Osteoblast (primary cell): ENCODE data around the gene UCMA. TPM values are rescaled to one million over a fixed set of nuclear protein-coding genes. Genes with fewer than 3 reads are reported as not detected.

Source experiments
- DNase-seq: peaks from one replicate; pipeline ENCODE4 v3.0.0; 2011; ENCODE audit warnings: low spot score, mixed read lengths; ENCODE audit not compliant: insufficient read length; ENCODE audit errors: missing footprints
- H2AFZ ChIP-seq: 2 replicates; pipeline ENCODE4 v1.6.0; 2011; ENCODE audit warnings: mild to moderate bottlenecking, low read length
- H3K27ac ChIP-seq: 2 replicates; pipeline ENCODE4 v1.5.1; 2011; ENCODE audit warnings: mild to moderate bottlenecking, low read depth, low read length, moderate library complexity
- H3K27me3 ChIP-seq: 2 replicates; pipeline ENCODE4 v1.6.0; 2012; ENCODE audit warnings: mild to moderate bottlenecking, control low read depth, inconsistent platforms, low read length, moderate library complexity; ENCODE audit not compliant: insufficient read depth
- H3K36me3 ChIP-seq: 2 replicates; pipeline ENCODE4 v1.5.1; 2011; ENCODE audit warnings: mild to moderate bottlenecking, low read length, control low read depth, moderate library complexity; ENCODE audit not compliant: insufficient read depth
- H3K4me1 ChIP-seq: 2 replicates; pipeline ENCODE4 v1.5.1; 2011; ENCODE audit warnings: mild to moderate bottlenecking, low read length, control low read depth, moderate library complexity; ENCODE audit not compliant: insufficient read depth
- H3K4me2 ChIP-seq: 2 replicates; pipeline ENCODE4 v1.6.0; 2011; ENCODE audit warnings: mild to moderate bottlenecking, low read length; ENCODE audit not compliant: insufficient read depth
- H3K4me3 ChIP-seq: fragments of 200-600 bp; sonication (generic); 3 replicates; pipeline ENCODE4 v1.5.1; 2012; ENCODE audit warnings: mild to moderate bottlenecking, low read length, inconsistent platforms; ENCODE audit not compliant: insufficient read depth
- H3K79me2 ChIP-seq: 2 replicates; pipeline ENCODE4 v1.6.0; 2012; ENCODE audit warnings: mild to moderate bottlenecking, low read length, control low read depth, inconsistent platforms; ENCODE audit not compliant: insufficient read depth
- H3K9me3 ChIP-seq: 2 replicates; pipeline ENCODE4 v1.5.1; 2011; ENCODE audit warnings: low read depth, low read length, control low read depth
- H4K20me1 ChIP-seq: 2 replicates; pipeline ENCODE4 v1.6.0; 2012; ENCODE audit warnings: mild to moderate bottlenecking, low read length, control low read depth; ENCODE audit not compliant: insufficient read depth
- CTCF ChIP-seq: IDR thresholded peaks from 2 replicates; pipeline ENCODE4 v1.5.1; 2011; ENCODE audit warnings: mild to moderate bottlenecking, low read depth, low read length, moderate library complexity; ENCODE audit errors: extremely low read depth
- total RNA-seq: library from RNA; depleted of rRNA; stranded (reverse); fragments of >200 nt; gene quantifications from 2 replicates; pipeline ENCODE4 v1.2.3, GENCODE V29; 2012

The UCMA gene
- total RNA-seq, 1 donor = not detected

- peaks cover 5% of the 10 kb centered on the region for H3K4me1 ChIP-seq
- no peak overlapping the region for H3K27ac ChIP-seq
- H3K4me3 ChIP-seq = no peak overlapping the region
- no peaks in the 10 kb centered on the region for H3K9me3 ChIP-seq
- H3K79me2 ChIP-seq = no peaks in the 10 kb centered on the region
- DNase-seq = peak; percentile 82
- TF ChIP-seq CTCF = no peak
- H4K20me1 ChIP-seq = no peaks in the 10 kb centered on the region
- H3K27me3 ChIP-seq = no peaks in the 10 kb centered on the region
- no peak overlapping the region for H3K4me2 ChIP-seq
- H2AFZ ChIP-seq = peak overlapping the region; percentile 48
- peaks cover 10% of the 10 kb centered on the region for H3K36me3 ChIP-seq
Measured at GRCh38 chr10:13189961-13190360, 44.2 kb downstream of the UCMA start.

DNA sequence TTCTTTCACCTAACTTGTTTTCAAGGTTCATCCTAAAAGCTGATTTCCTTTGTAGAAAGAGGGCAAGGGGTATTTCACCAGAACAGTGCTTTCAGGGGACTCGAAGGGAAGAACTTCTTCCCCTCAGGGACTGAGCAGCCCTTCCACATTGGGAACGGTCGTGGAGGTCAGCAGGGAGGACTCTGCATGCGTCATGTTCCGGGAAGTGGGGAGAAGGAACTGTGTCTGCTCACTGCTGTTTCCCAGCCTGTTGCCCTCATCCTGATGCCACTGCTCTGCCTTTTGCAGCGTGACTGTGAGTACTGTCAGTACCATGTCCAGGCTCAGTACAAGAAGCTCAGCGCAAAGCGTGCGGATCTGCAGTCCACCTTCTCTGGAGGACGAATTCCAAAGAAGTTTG lies 45.6 kb downstream of the UCMA start:
- Histone ChIP-seq H2AFZ (no peak overlapping the region), H3K4me1 (peaks cover 5% of the 10 kb centered on the region), H3K4me3 (no peak overlapping the region), H4K20me1 (no peaks in the 10 kb centered on the region), H3K36me3 (peaks cover 12% of the 10 kb centered on the region), H3K4me2 (no peak overlapping the region), H3K27me3 (no peaks in the 10 kb centered on the region), H3K9me3 (no peaks in the 10 kb centered on the region), H3K27ac (no peak overlapping the region), H3K79me2 (no peaks in the 10 kb centered on the region)
- no peak for TF ChIP-seq CTCF
- peak; percentile 26 for DNase-seq

DNA sequence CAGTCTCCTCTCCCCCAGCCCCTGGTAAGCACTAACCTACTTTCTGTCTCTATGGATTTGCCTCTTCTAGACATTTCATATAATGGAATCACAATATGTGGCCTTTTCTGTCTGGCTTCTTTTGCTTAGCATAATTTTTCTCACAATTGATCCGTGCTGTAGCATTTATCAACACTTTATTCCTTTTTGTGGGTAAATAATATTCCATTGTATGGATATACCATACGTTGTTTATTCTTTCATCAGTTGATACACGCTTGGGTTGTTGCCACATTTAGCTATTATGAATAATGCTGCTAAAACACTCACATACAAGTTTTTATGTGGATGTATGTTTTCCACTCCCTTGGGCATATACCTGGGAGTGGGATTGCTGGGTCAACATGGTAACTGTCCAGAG lies 47.0 kb downstream of the UCMA start:
- Histone ChIP-seq H2AFZ (no peak overlapping the region), H3K79me2 (no peaks in the 10 kb centered on the region), H3K27ac (no peak overlapping the region), H3K9me3 (no peaks in the 10 kb centered on the region), H3K4me3 (no peak overlapping the region), H3K4me1 (peaks cover 5% of the 10 kb centered on the region), H4K20me1 (no peaks in the 10 kb centered on the region), H3K27me3 (no peaks in the 10 kb centered on the region), H3K36me3 (peaks cover 9% of the 10 kb centered on the region), H3K4me2 (no peak overlapping the region)
- no peak for TF ChIP-seq CTCF
- no peak for DNase-seq

- Histone ChIP-seq H2AFZ (no peak overlapping the region), H3K27me3 (no peaks in the 10 kb centered on the region), H3K4me3 (no peak overlapping the region), H3K27ac (no peak overlapping the region), H3K36me3 (peaks cover 14% of the 10 kb centered on the region), H3K9me3 (no peaks in the 10 kb centered on the region), H4K20me1 (no peaks in the 10 kb centered on the region), H3K4me1 (peaks cover 5% of the 10 kb centered on the region), H3K79me2 (no peaks in the 10 kb centered on the region), H3K4me2 (no peak overlapping the region)
- peak; percentile 36 for DNase-seq
- no peak for TF ChIP-seq CTCF
Measured at GRCh38 chr10:13184730-13185514, 49.3 kb downstream of the UCMA start.
